Gastroesophageal sphincter (tissue), 4 donors: Measurements from ENCODE around the gene KL. TPM values are rescaled to one million over a fixed set of nuclear protein-coding genes. Genes with fewer than 3 reads are reported as not detected.

Experiments
- ATAC-seq: fragments of 150-250 bp; one replicate; pipeline ENCODE4 v1.9.1; 2016; ENCODE audit warnings: mild to moderate bottlenecking, moderate library complexity
- H3K27ac ChIP-seq, 4 donors: fragments of 200-600 bp; sonication (generic) in 3 of 4; 1 replicate in 3 of 4; 2 replicates in 1 of 4; pipeline ENCODE4 v1.5.1; 2016 to 2019
- H3K27me3 ChIP-seq: fragments of 200-600 bp; sonication (generic); one replicate; pipeline ENCODE4 v1.5.1; 2019
- H3K36me3 ChIP-seq, 2 donors: fragments of 200-600 bp; sonication (generic); one replicate each; pipeline ENCODE4 v1.5.1; 2019; ENCODE audit warnings: control low read depth in 1 of 2
- H3K4me1 ChIP-seq, 3 donors: fragments of 200-600 bp; sonication (generic); 1 replicate in 2 of 3; 2 replicates in 1 of 3; pipeline ENCODE4 v1.5.1; 2016 to 2019; ENCODE audit warnings: control low read depth in 2 of 3
- H3K4me3 ChIP-seq, 2 donors: fragments of 200-600 bp; sonication (generic); one replicate each; pipeline ENCODE4 v1.5.1; 2019; ENCODE audit warnings: mild to moderate bottlenecking in 1 of 2, moderate library complexity in 1 of 2
- H3K9me3 ChIP-seq, 3 donors: fragments of 200-600 bp; sonication (generic); one replicate each; pipeline ENCODE4 v1.5.1; 2017 to 2019; ENCODE audit warnings: control low read depth in 2 of 3
- CTCF ChIP-seq, 4 experiments: fragments of 200-600 bp in 2 of 4; fragments of 450-650 bp in 2 of 4; sonication (generic) in 1 of 4; IDR thresholded peaks; one replicate each; pipeline ENCODE4 v1.5.1; 2017 to 2019; ENCODE audit warnings: antibody characterized with exemption in 4 of 4, mild to moderate bottlenecking in 2 of 4, moderate library complexity in 2 of 4
- EP300 ChIP-seq: sonication (generic); formaldehyde crosslinking; IDR thresholded peaks from one replicate; pipeline ENCODE4 v1.6.1; 2017; ENCODE audit warnings: antibody characterized with exemption, mild to moderate bottlenecking
- POLR2A ChIP-seq, 2 donors: fragments of 450-650 bp; IDR thresholded peaks; one replicate each; pipeline ENCODE4 v1.6.1; 2017; ENCODE audit warnings: antibody characterized with exemption in 2 of 2, mild to moderate bottlenecking in 2 of 2, moderate library complexity in 1 of 2
- POLR2AphosphoS5 ChIP-seq: sonication (generic); formaldehyde crosslinking; IDR thresholded peaks from one replicate; pipeline ENCODE4 v1.6.1; 2017; ENCODE audit warnings: antibody characterized with exemption
- WGBS, 2 donors: methylation state at CpG; one replicate each; pipeline ENCODE4 v1.1.5; 2018; ENCODE audit warnings: low coverage in 1 of 2; 5-methylcytosine and 5-hydroxymethylcytosine counted together
- total RNA-seq, 4 donors: library from RNA; depleted of rRNA; stranded (reverse); fragments of >200 nt; gene quantifications; one replicate each; pipeline ENCODE4 v1.1.0, GENCODE V29; 2016

Gene KL
- total RNA-seq, 4 donors from 2014 or later, result 1.7 to 6.6 (median 3.4) TPM

GRCh38 chr13:32969516-32969941 is 46.7 kb upstream of the KL start:
- peak; percentile 48 for ATAC-seq

GRCh38 chr13:32976056-32976805 is 40.0 kb upstream of the KL start:
- TF ChIP-seq CTCF (IDR thresholded peaks at IDR 0.05) (no peak), POLR2A (IDR thresholded peaks at IDR 0.05) (no peak), EP300 (no peak), POLR2AphosphoS5 (no peak)
- H3K36me3 ChIP-seq, result no peaks in the 10 kb centered on the region
- no peak for ATAC-seq
- no peak overlapping the region for H3K27ac ChIP-seq
- 89 to 93% methylated on average over 5 to 6 of the region's 7 CpGs for WGBS, 2 donors
- no peaks in the 10 kb centered on the region for H3K4me1 ChIP-seq
- no peaks in the 10 kb centered on the region for H3K9me3 ChIP-seq
- H3K4me3 ChIP-seq, result no peak overlapping the region
- H3K27me3 ChIP-seq, result no peaks in the 10 kb centered on the region

More at GRCh38 chr13:32969516-32969941, 46.7 kb upstream of the KL start:
- WGBS, 2 donors, result 49 to 52% methylated on average over 3 to 7 of the region's 7 CpGs
- H3K27me3 ChIP-seq, result no peaks in the 10 kb centered on the region
- TF ChIP-seq POLR2A (IDR thresholded peaks at IDR 0.05) (no peak), POLR2AphosphoS5 (peak; percentile 30), EP300 (no peak), CTCF (IDR thresholded peaks at IDR 0.05) (no peak)
- no peaks in the 10 kb centered on the region for H3K36me3 ChIP-seq
- peaks cover 0 to 8% (median 0%) of the 10 kb centered on the region in 3 donors for H3K4me1 ChIP-seq
- peak overlapping the region; percentile 13 to 14 for H3K4me3 ChIP-seq
- H3K9me3 ChIP-seq, result no peaks in the 10 kb centered on the region
- peak overlapping the region; percentile 50 to 71 (median 54) for H3K27ac ChIP-seq

GRCh38 chr13:32976912-32977311 is 39.3 kb upstream of the KL start:
- Histone ChIP-seq H3K4me1 (no peaks in the 10 kb centered on the region), H3K4me3 (no peak overlapping the region), H3K9me3 (no peaks in the 10 kb centered on the region), H3K27ac (no peak overlapping the region), H3K36me3 (no peaks in the 10 kb centered on the region), H3K27me3 (no peaks in the 10 kb centered on the region)
- WGBS, 2 donors, result 87 to 100% methylated on average over 1 to 2 of the region's 2 CpGs
- no peak for ATAC-seq
- no peak for TF ChIP-seq POLR2AphosphoS5
- TF ChIP-seq POLR2A (IDR thresholded peaks at IDR 0.05), result no peak
- no peak for TF ChIP-seq EP300
- TF ChIP-seq CTCF (IDR thresholded peaks at IDR 0.05), result no peak

GRCh38 chr13:32977321-32977720 is 38.9 kb upstream of the KL start:
- no peaks in the 10 kb centered on the region for H3K4me1 ChIP-seq
- TF ChIP-seq CTCF (IDR thresholded peaks at IDR 0.05), result no peak
- WGBS, 2 donors, result 92 to 95% methylated on average over 3 to 7 of the region's 7 CpGs
- no peak overlapping the region for H3K27ac ChIP-seq
- H3K27me3 ChIP-seq, result no peaks in the 10 kb centered on the region
- no peak overlapping the region for H3K4me3 ChIP-seq
- no peaks in the 10 kb centered on the region for H3K36me3 ChIP-seq
- H3K9me3 ChIP-seq, result no peaks in the 10 kb centered on the region
- ATAC-seq, result no peak

GRCh38 chr13:32978278-32978677 is 37.9 kb upstream of the KL start:
- TF ChIP-seq POLR2AphosphoS5, result no peak
- no peak for TF ChIP-seq POLR2A (IDR thresholded peaks at IDR 0.05)
- no peak for TF ChIP-seq EP300
- TF ChIP-seq CTCF (IDR thresholded peaks at IDR 0.05), result no peak
- no peak overlapping the region for H3K27ac ChIP-seq
- H3K4me1 ChIP-seq, result no peaks in the 10 kb centered on the region
- H3K36me3 ChIP-seq, result no peaks in the 10 kb centered on the region
- 83 to 90% methylated on average over 1 to 2 of the region's 4 CpGs for WGBS, 2 donors
- ATAC-seq, result no peak
- H3K27me3 ChIP-seq, result no peaks in the 10 kb centered on the region
- H3K9me3 ChIP-seq, result no peaks in the 10 kb centered on the region
- no peak overlapping the region for H3K4me3 ChIP-seq
